Esophagus (tissue), 2 donors: ENCODE data around the gene RANBP17. TPM values are rescaled to one million over a fixed set of nuclear protein-coding genes. Genes with fewer than 3 reads are reported as not detected.
"Not testable (repeated sequence)": the region's sequence is repeated elsewhere in the genome, so short reads cannot be mapped to it uniquely, and the experiment has no call there.

ENCODE experiments used
- H3K27ac ChIP-seq, 2 donors: one replicate each; pipeline ENCODE4 v1.5.1; 2013; ENCODE audit warnings: low read depth in 2 of 2, mild to moderate bottlenecking in 2 of 2, inconsistent platforms in 1 of 2, low read length in 1 of 2, moderate library complexity in 1 of 2
- H3K27me3 ChIP-seq, 2 donors: one replicate each; pipeline ENCODE4 v1.6.1; 2013; ENCODE audit warnings: low read length in 2 of 2, control low read depth in 1 of 2, mild to moderate bottlenecking in 1 of 2; ENCODE audit not compliant: insufficient read depth in 2 of 2, control insufficient read depth in 1 of 2
- H3K36me3 ChIP-seq, 2 donors: one replicate each; pipeline ENCODE4 v1.6.1; 2013; ENCODE audit warnings: low read length in 1 of 2; ENCODE audit not compliant: control insufficient read depth in 2 of 2, insufficient read depth in 2 of 2
- H3K4me1 ChIP-seq, 2 donors: one replicate each; pipeline ENCODE4 v1.6.1; 2013; ENCODE audit warnings: low read length in 1 of 2; ENCODE audit not compliant: control insufficient read depth in 2 of 2, insufficient read depth in 2 of 2
- H3K4me3 ChIP-seq, 2 donors: one replicate each; pipeline ENCODE4 v1.5.1; 2013; ENCODE audit warnings: low read length in 2 of 2, mild to moderate bottlenecking in 2 of 2, low read depth in 1 of 2, moderate library complexity in 1 of 2
- H3K9me3 ChIP-seq, 2 donors: one replicate each; pipeline ENCODE4 v1.6.1; 2013; ENCODE audit warnings: mild to moderate bottlenecking in 2 of 2, low read depth in 1 of 2, low read length in 1 of 2, moderate library complexity in 1 of 2; ENCODE audit not compliant: control insufficient read depth in 2 of 2, insufficient read depth in 1 of 2
- WGBS, 2 donors: extraction: QIAGEN DNeasy Blood & Tissue Kit; methylation state at CpG; one replicate each; pipeline ENCODE4 v1.1.7; 2013; 5-methylcytosine and 5-hydroxymethylcytosine counted together
- polyA plus RNA-seq, 2 donors: library from polyadenylated mRNA; stranded (reverse); fragments of 200-250 nt; gene quantifications; one replicate each; pipeline ENCODE4 v1.2.3, GENCODE V29; 2013
- donor health status: healthy with polysubstance abuse.
- donor health status: Bipolar disorder and iron deficiency.

Gene RANBP17
- polyA plus RNA-seq, 2 donors, result 0.26 to 0.32 TPM

DNA sequence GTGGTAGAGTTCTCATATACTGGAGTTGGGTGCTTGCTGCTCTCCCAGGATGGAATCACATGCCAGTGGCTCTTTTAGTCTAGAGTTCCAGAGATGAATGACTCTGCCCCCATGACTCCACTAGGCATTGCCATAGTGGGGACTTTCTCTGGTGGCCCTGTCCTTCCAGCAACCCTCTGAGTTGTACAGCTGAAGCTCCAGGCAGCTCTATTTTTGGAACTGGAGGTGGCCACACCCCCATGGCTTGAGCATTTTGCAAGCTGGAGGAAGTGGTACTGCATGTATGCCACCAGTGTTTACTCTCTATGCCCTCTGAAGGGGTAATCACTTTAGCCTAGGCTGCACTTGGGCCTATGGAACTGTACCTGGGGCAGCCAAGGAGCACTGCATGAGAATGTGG, 112.6 kb downstream of the RANBP17 start:
- Histone ChIP-seq H3K27me3 (no peaks in the 10 kb centered on the region), H3K4me3 (no peak overlapping the region), H3K27ac (no peak overlapping the region), H3K4me1 (no peaks in the 10 kb centered on the region), H3K9me3 (no peaks in the 10 kb centered on the region), H3K36me3 (no peaks in the 10 kb centered on the region)

DNA sequence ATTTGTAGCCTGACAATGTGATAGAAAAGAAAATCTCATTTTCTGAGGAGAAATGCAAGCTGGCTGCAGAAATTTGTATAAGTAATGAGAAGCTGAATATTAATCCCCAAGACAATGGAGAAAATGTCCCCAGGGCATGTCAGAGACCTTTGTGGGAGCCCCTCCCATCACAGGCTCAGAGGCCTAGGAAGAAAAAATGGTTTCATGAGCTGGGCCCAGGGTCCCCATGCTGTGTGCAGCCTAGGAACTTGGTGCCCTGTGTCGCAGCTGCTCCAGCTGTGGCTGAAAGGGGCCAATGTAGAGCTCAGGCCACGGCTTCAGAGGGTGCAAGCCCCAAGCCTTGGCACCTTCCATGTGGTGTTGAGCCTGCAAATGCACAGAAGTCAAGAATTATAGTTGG, 118.4 kb downstream of the RANBP17 start:
- not testable (repeated sequence) for H3K27me3 ChIP-seq, H3K4me1 ChIP-seq, H3K27ac ChIP-seq, H3K36me3 ChIP-seq, H3K4me3 ChIP-seq, H3K9me3 ChIP-seq
- WGBS, 2 donors, result 87 to 93% methylated on average over 2 of the region's 2 CpGs

- H3K4me3 ChIP-seq, result no peak overlapping the region
- H3K27ac ChIP-seq, result no peak overlapping the region
- H3K4me1 ChIP-seq, result no peaks in the 10 kb centered on the region
- no peaks in the 10 kb centered on the region for H3K27me3 ChIP-seq
- no peaks in the 10 kb centered on the region for H3K36me3 ChIP-seq
- 31 to 60% methylated on average over 1 of the region's 1 CpG for WGBS, 2 donors
- H3K9me3 ChIP-seq, result no peaks in the 10 kb centered on the region
These were observed 123.7 kb downstream of the RANBP17 start for GRCh38 chr5:170985486-170985885.

DNA sequence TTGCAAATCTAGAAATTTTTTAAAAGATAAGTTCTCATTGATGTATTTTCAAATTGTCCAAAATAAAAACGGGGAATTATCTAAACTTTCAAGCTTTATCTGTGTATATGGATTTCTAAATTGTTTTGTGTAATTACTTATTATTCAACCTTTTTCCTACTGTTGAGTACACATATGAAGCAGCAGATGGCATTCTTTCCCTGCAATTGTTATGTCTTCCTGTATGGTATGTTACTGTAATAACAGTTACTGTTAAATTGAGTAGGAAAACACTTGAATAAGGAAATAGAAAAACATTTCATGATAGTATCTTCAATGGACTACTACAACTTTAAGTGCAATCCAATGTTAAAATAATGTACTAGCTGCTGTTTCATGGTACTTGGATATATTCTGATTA, 124.8 kb downstream of the RANBP17 start:
- Histone ChIP-seq H3K4me1 (no peaks in the 10 kb centered on the region), H3K4me3 (no peak overlapping the region), H3K27ac (no peak overlapping the region), H3K36me3 (no peaks in the 10 kb centered on the region), H3K27me3 (no peaks in the 10 kb centered on the region), H3K9me3 (no peaks in the 10 kb centered on the region)
- WGBS, 2 donors, result 1 to 38% methylated on average over 1 of the region's 1 CpG

- Histone ChIP-seq H3K27me3 (no peaks in the 10 kb centered on the region), H3K4me1 (no peaks in the 10 kb centered on the region), H3K9me3 (no peaks in the 10 kb centered on the region), H3K4me3 (no peak overlapping the region), H3K36me3 (no peaks in the 10 kb centered on the region), H3K27ac (no peak overlapping the region)
These were observed 131.7 kb downstream of the RANBP17 start for GRCh38 chr5:170993476-170993875.

- Histone ChIP-seq H3K9me3 (no peaks in the 10 kb centered on the region), H3K27me3 (no peaks in the 10 kb centered on the region)
- WGBS, 2 donors, result 71 to 77% methylated on average over 3 of the region's 3 CpGs
These were observed 148.3 kb downstream of the RANBP17 start for GRCh38 chr5:171010086-171010485.

DNA sequence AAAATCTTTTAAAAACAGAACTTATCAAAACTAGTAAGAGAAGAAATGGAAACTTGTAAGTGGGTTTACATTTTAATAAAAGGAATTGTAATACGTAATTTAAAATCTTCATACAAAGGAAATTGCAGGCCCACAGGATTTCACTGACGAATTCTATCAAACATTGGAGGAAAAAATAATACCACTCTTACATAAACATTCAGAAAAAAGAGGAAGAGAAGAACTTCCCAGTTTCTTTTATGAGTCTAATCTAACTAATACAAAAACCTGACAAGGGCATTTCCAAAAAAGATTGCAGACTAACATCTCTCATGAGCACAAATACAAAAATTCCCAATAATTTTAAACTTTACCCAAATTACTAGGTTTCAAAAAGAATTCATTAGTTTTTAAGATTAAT, 149.0 kb downstream of the RANBP17 start:
- Histone ChIP-seq H3K36me3 (no peaks in the 10 kb centered on the region), H3K4me1 (no peaks in the 10 kb centered on the region), H3K9me3 (no peaks in the 10 kb centered on the region), H3K27me3 (no peaks in the 10 kb centered on the region), H3K27ac (no peak overlapping the region), H3K4me3 (no peak overlapping the region)
- 66 to 74% methylated on average over 2 of the region's 2 CpGs for WGBS, 2 donors

More at GRCh38 chr5:171010086-171010485, 148.3 kb downstream of the RANBP17 start:
- Histone ChIP-seq H3K4me1 (no peaks in the 10 kb centered on the region), H3K4me3 (no peak overlapping the region), H3K27ac (no peak overlapping the region), H3K36me3 (no peaks in the 10 kb centered on the region)

GRCh38 chr5:171023508-171023907, 161.7 kb downstream of the RANBP17 start:
- Histone ChIP-seq H3K27me3 (no peaks in the 10 kb centered on the region), H3K36me3 (no peaks in the 10 kb centered on the region), H3K4me3 (no peak overlapping the region)

GRCh38 chr5:171024084-171024483, 162.3 kb downstream of the RANBP17 start:
- Histone ChIP-seq H3K9me3 (peaks cover 0 to 7% of the 10 kb centered on the region in 2 donors), H3K27me3 (no peaks in the 10 kb centered on the region), H3K27ac (no peak overlapping the region), H3K4me3 (no peak overlapping the region), H3K36me3 (no peaks in the 10 kb centered on the region), H3K4me1 (no peaks in the 10 kb centered on the region)

More at GRCh38 chr5:171023508-171023907, 161.7 kb downstream of the RANBP17 start:
- H3K9me3 ChIP-seq, result peaks cover 0 to 7% of the 10 kb centered on the region in 2 donors
- no peaks in the 10 kb centered on the region for H3K4me1 ChIP-seq
- no peak overlapping the region for H3K27ac ChIP-seq

GRCh38 chr5:171029401-171029800, 167.6 kb downstream of the RANBP17 start:
- Histone ChIP-seq H3K27ac (no peak overlapping the region), H3K36me3 (no peaks in the 10 kb centered on the region), H3K27me3 (no peaks in the 10 kb centered on the region), H3K4me3 (no peak overlapping the region), H3K9me3 (no peaks in the 10 kb centered on the region), H3K4me1 (no peaks in the 10 kb centered on the region)
- WGBS, 2 donors, result 78 to 94% methylated on average over 3 of the region's 3 CpGs
